GM21528 (cell line): ENCODE results near the gene CLPSL1.

Experiments
- ATAC-seq: cut with Tn5 transposase; IDR thresholded peaks from one replicate; pipeline ENCODE4 v1.9.1; 2021; ENCODE audit warnings: mild to moderate bottlenecking, moderate library complexity; ENCODE audit not compliant: unreplicated experiment, low FRiP score

The CLPSL1 gene

DNA sequence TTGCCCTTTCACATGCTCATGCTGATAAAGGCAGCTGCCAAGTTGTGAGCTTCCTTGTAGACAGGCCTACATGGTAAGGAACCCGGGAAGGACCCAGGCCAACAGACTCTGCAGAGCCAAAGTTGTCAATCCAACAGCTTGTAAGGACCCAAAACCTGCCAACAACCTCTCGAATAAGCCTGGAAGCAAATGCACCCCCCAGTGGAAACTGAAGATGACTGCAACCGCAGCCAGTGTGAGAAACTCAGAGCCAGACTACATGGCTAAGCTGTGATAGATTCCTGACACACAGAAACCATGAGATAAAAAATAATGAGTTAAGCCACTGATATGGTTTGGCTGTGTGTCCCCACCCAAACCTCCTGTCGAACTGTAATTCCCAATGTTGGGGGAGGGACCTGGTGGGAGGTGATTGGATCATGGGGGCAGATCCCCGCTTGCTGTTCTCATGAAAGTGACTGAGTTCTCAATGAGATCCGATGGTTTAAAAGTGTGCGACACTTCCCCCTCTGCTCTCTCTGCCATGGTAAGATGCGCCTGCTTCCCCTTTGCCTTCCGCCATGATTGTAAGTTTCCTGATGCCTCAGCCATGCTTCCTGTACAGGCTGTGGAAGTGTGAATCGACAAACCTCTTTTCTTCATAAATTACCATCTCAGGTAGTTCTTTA is 23.2 kb upstream of the CLPSL1 start:
- no peak for ATAC-seq

DNA sequence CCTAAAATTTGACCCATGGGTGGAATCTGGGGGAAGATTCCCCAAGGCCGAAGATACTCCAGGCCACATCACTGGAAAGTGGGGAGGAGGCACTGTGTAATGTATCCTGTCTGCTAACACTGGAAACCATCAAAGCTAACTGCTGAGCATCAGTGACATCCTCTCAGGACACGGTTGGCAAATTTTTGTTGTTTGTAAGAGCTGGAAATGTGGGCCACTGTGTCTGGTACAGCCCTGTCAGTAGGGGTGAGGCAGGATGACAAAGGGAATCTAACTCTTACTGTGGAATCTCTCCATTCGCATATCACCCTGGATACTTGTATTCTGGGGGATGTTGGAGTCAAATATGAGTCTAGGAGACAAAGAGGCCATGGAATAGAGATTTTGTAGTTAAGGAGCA is 21.4 kb upstream of the CLPSL1 start:
- ATAC-seq = no peak

DNA sequence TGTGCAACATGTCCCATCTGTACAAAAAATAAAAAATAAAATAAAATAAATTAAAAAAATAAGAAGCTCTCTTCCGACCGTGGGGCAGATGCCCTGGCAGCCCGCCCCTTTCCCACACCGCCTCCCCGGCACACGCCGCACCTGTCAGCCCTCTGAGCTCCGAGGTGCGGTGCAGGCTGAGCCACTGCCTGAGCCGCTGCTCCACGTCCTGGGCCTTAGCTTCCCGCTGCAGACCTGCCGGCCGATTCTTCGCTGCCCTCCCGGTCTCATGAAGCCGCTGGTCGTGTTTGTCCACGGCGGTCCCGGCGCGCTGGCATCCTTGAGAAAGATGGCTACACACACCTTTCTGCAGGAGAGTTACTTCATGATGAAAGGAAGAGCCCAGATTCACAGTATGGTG is 15.1 kb upstream of the CLPSL1 start:
- no peak for ATAC-seq

DNA sequence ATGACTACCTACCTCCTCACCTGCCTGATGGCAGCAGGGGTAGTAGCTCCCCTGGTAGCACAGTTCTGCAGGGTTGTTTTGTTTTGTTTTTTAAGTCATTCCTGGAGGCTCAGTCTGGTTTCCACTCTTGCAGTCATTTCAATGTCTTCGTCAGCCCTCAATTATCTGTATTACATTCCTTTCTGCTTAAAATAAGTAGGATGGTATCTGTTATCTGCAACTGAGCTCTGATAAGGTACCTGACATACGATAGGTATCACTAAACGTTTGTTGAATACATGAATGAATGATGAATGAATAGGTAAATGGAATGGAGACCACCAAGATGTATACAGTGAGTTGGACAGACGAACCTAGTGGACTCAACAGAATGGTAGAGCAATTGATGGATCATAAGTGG is 11.6 kb upstream of the CLPSL1 start:
- ATAC-seq = no peak

DNA sequence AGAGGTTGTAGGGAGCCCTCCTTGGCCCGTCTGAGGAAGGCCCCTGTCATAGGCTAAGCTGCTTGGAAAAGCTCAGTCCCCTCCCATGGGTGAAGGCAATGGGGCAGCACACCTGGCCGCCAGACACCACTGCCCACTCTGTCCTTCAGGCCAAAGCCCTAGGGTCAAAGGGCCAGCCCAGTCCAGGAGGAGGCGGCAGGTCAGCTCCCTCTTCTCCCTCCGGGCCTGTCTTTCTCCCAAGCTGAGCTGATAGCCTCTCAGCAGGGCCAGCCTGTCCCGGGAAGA is 9.5 kb upstream of the CLPSL1 start:
- ATAC-seq = no peak

DNA sequence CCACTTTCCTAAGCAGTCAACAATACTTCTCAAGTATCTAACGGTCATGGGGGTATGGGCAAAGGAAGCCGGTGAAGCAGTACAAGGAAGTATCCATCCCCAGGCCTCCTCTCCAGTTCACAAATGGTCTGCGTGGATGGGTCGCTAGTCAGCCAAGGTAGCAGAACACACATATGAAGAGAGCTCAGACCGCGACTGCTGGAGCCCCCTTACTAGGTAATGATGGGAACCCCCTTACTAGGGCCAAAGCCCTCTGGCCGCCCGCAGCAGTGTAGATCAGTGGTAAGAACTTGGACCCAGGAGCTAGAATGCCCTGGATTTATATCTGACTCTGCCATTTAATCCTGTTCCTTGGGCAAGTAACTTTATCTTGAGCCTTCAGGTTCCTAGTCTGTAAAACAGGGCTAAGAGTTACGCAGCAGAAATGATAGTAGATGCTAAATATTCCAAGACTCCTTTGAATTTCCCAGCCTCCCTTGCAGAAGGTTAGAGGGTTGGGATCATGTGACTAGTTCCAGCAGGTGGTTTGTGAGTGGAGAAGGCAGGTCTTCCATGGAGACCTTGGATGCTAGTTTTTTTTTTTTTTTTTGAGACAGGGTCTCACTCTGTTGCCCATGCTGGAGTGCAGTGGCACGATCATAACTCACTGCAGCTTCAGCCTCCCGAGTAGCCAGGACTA is 6.6 kb upstream of the CLPSL1 start:
- no peak for ATAC-seq

DNA sequence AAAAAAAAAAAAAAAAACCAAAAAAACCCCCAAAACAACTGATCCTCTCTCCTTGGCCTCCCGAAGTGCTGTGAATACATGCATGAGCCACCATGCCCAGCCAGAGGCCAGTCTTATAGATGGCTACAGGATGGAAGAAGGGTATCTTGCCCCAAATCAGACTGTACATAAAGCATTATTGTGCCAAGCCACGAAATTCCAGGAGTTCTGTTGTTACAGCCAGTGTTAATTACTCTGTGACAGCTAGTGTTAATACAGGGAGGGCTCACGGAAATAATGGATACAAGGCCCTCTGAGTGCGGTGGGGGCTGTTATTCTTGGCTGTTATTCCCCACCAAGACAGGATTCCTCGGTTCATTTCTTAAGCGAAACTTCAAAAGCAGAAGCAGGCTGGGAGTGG is 5.8 kb upstream of the CLPSL1 start:
- ATAC-seq = no peak

DNA sequence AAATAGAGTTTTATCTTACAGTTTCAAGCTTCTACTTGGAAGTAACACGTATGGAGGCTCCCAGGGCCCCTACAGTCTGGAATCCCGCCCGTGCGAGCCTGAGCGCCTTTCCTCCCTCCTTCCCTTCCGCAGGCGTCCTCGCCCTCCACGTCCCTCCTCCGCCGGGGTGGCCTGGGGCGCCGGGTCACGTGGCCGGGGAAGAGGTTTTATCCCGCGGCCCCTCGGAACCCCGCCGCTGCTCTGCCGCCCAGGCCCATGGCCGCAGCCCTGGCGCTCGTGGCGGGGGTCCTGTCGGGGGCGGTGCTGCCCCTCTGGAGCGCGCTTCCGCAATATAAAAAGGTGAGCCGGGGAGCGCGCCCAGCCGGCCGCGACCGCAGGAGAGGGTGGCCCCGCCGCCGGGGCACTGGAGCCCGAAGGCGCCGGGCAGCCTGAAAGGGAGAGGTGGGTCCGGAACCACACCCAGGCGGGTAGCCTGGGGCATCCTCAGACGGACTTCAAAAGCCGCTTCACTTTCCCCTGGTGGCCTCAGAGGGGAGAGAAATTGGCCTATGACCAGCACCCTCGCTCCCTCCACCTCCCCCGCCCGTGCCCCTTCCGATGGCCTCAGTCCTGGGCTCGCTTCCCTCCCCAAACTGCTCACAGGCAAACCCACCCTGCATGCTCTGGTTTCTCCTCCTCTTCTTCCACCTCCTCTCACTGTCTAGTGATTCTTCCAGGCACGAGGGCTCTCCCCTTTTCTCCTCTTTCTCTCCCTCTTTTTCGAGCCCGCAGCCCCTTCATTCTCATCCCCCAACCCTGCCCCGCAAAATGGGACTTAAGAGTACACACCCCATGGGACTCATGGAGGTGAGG is 4.2 kb upstream of the CLPSL1 start, which contains the start of gene CLPSL2:
CLPSL2 (plus strand) TSS at position 235 of the 852 bp plus-strand sequence; CDS start at position 256, 21 bp downstream.
- ATAC-seq = no peak

DNA sequence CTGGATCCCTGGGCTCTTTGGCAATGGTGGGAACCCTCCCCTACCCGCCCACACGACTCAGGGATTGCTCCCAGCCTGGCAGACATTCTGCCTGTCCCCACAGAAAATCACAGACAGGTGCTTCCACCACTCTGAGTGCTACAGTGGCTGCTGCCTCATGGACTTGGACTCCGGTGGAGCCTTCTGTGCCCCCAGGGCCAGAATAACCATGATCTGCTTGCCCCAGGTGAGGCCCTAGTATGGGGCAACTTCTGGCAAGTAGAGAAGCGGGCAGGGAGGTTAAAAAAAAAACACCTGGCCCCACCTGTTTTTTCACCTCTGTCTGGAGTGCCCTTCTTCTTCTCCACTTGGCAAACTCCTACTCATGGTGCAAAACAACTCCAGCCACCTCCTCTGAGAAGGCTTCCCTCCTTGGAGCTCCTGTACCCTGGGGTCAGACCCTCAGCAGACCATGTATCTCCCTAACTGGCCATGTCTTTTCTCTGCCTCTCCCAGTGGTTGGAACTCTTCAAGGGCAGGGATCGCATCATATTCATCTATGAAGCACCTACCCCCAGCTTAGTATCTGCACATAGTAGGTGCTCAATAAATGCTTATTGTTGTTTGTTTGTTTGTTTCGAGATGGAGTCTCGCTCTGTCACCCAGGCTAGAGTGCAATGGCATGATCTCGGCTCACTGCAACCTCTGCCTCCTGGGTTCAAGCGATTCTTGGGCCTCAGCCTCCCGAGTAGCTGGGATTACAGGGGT is 3.3 kb upstream of the CLPSL1 start:
- ATAC-seq = no peak

DNA sequence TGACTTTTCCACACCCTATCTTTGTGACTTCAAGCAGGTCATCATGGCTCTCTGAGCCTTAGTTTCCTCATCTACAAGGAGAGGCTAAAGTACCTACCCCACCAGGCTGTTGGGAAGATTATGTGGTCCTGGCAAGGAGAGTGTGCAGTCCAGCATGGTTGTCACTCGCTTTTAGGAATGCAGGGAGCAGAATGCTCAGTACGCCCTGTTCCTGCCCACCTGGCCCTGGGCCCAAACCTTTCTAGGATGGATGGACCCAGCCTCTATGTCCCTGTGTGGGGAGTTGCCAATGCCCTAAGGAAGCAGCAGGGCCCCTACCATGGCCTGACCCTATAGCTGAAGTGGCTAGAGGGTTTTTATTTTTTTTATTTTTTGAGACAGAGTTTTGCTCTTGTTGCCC is 2.4 kb upstream of the CLPSL1 start:
- ATAC-seq = no peak

DNA sequence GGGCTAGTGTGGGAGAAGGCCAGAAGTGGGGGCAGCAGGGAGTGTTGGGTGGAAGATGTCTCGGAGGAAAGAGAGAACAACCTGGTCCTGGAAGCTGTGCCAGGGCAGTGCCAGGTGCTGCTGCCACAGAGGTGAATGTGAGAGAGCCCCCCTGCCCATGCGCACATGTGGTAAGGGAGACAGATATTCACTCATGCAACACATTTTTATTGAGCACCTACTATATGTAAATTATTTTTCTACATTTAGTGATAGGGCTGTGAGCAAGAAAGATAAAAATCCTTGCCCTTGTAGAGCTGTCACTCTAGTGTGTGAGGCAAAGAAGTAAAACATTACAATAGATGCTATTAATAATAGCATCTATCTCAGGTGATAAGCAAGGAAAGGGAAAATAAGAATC is 471 bp downstream of the CLPSL1 start:
- no peak for ATAC-seq

DNA sequence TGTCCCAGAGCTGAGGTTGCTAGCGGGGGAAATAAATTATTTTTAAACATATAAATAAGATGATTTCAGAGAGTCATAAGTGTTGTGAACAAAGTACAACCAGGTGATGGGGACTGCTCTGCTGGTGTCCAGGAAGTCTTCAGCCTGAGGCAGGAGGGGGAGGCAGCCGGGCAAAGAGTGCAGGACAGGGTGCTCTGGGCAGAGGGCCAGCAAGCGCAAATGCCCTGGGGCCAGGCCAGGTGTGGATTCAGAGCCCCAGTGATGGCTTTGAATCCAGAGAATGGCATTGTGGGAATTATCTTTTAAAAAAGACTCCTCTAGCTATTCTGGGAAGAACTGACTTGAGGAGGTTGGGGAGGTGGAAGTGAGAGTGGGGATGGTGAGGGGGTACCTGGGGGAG is 1.6 kb downstream of the CLPSL1 start:
- ATAC-seq = no peak

DNA sequence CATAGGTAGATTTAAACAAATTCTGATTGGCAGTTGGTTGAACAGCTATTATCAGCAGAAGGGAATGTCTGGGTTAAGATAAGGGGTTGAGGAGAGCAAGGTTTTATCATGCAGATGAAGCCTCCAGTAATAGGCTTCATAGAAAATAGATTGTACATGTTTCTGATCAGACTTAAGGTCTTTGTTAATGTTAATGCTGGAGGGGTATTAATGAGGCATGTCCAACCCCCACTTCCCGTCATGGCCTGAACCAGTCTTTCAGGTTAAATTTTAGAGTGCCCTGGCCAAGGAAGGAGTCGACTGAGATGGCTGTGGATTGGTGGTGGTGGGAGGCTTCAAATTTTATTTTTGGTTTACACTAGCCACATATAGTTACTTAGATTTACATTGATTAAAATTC is 3.4 kb downstream of the CLPSL1 start:
- no peak for ATAC-seq

DNA sequence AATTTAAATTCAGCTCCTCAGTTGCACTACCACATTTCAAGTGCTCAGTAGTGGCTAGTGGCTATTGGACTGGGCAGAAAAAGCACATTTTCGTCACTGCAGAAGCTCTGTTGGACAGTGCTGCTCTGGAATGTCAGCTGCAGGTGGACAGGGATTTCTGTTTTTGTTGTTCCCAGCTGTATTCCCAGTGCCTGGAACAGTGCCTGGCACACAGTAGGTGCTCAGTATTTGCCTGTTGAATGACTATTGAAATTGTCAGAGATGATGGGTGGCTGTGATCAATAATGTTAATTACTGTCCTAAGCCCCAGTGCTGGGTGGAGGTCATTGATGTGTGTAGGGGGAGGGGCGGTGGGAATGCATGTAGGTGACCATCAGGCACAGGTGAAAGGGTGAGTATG is 5.5 kb downstream of the CLPSL1 start:
- no peak for ATAC-seq

DNA sequence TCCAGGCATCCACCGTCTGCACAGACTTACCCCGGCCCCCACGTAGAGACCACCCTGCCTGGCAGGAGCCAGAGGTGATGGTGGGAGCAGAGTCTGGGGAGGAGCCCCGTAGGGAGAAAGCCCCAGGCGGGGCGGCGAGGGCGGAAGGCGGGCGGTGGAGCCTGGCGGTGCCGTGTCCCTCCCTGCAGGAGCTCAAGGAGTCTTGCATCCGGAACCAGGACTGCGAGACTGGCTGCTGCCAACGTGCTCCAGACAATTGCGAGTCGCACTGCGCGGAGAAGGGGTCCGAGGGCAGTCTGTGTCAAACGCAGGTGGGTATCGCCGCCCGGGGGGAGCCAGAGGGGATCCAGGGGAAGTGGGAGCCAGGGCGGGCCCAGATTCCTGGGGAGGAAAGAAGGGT is 6.0 kb downstream of the CLPSL1 start:
- ATAC-seq = no peak

DNA sequence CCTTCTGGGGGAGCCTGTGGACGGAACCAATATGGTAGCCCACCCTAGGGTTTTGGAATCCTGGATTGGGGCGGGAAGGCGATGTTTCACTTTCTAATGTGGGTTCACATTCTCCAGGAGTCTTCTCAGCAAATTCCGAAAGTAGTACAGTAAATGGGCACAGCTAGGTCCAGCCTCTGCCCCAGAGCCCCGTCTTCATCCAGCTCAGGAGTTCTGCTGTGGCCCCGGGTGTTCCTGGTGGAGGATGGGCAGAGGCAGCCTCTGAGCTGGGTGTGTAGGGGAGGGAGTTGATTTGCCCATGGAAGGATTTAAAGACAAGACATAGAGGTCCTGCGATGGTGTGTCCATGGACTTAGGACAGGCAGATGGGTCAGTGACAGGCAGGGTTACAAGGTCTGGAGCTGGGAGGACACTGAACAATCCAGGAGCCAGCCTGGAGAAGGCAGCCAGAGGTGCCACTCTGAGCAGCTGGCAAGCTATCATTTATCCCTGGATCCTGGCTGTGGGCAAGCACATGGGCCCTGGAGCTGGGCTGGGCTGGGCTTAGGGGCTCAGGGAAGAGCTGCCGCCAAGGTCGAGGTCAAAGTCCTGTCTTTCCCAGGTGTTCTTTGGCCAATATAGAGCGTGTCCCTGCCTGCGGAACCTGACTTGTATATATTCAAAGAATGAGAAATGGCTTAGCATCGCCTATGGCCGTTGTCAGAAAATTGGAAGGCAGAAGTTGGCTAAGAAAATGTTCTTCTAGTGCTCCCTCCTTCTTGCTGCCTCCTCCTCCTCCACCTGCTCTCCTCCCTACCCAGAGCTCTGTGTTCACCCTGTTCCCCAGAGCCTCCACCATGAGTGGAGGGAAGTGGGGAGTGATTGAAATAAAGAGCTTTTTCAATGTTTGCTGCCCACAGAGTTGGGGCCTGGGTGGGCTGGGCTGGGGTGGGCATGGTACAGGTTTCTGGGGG is 6.7 kb downstream of the CLPSL1 start:
- no peak for ATAC-seq

DNA sequence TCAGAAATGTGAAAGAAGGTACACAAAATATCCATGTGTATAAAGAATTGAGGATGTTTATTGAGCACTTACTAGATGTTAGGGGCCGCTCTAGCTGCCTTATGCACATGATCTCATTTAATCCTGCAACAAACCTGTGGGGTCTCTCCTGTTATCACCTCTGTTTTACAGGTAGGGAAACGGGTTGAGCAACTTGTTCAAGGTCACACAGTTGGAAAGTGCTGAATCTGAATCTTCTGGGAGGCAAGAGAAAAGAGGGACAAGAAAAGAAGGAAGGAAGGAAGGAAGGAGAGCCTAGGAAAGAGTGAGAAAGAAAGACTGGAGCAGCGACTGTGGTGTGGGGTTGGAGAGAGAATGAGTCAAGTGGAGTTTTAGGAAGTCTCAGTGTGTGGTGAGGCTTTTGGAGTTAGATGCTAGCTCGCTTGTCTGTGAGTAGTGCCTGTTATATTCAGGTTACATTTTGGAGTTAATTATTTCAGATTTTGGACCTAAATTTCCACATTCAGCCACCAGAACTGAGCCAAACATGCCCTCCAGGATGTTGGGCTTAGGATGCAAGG is 7.7 kb downstream of the CLPSL1 start:
- no peak for ATAC-seq

DNA sequence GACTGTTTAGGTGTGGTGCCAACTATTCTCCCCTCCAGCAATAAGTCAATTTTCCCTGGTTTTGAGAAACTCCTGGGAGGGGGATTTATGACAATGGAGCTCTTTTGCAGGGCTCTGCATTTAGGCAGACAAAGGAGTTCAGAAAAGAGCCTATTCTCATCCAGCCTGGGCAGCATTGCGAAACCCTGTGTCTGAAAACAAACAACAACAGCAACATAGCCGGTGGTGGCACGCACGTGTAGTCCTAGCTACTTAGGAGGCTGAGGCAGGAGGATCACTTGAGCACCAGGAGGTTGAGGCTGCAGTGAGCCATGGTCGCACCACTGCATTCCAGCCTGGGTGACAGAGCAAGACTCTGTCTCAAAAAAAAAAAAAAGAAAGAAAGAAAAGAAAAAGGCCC is 9.9 kb downstream of the CLPSL1 start:
- ATAC-seq = no peak

DNA sequence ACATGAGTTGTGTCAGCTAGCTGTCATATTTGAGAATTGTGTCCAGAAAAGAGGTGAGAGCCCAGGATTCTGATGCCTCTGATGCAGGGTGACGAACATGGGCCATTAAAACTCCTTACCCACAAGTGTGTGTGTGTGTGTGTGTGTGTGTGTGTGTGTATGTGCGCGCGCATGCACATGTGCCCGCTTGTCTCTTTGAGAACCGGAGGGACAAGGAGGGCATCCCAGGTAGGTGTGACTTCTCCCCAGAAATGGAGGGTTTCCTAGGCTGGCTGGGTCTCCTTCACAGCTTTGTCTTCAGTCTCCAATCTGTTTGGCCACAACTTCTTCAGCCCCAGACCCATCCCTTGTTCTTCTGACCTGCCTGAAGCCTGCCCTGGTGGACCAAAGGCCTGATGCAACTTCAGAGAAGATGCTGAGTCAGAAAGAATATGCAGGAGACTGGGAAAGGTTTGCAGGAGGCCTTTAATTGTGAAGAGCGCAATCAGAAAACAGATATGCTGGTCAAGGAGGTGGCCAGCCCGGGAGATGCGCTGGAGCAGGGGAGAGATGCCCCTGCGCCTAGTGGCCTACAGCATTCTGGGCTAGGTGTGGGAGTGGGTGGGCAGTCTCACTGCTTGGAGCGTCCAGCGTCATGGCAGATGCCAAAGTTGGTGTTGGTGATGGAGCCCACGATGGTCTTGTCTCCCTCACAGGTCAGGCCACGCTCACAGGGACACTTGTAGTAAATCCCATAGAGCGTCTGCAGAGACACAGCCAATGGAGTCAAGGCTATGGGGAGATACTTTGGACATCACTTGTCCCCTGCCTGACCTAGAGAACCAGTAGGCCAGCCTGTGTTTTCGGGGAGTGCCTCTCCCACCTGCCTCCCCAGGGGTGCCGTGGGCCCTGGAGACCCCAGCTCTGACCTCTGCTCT is 14.0 kb downstream of the CLPSL1 start:
- ATAC-seq = no peak
